Left lung (tissue), 10 donors: ENCODE data around the gene TP53BP1. TPM values are rescaled to one million over a fixed set of nuclear protein-coding genes. Genes with fewer than 3 reads are reported as not detected.

ENCODE experiments used
- ATAC-seq: fragments of 200-7000 bp; cut with Tn5 transposase; one replicate; pipeline ENCODE4 v1.9.1; 2020; ENCODE audit warnings: moderate library complexity
- DNase-seq, 4 donors: peaks; one replicate each; pipeline ENCODE4 v3.0.0-alpha.2; 2013 to 2020
- H3K27ac ChIP-seq, 2 donors: fragments of 200-600 bp; sonication (generic) in 1 of 2; one replicate each; pipeline versions ENCODE4 v1.5.0 to v1.8.0; 2020 to 2021
- H3K27me3 ChIP-seq, 2 donors: fragments of 200-600 bp; sonication (generic) in 1 of 2; one replicate each; pipeline versions ENCODE4 v1.5.0 to v1.8.0; 2020 to 2021
- H3K36me3 ChIP-seq, 2 donors: fragments of 200-600 bp; sonication (generic) in 1 of 2; one replicate each; pipeline versions ENCODE4 v1.5.0 to v1.8.0; 2020 to 2021
- H3K4me1 ChIP-seq, 2 donors: fragments of 200-600 bp; one replicate each; pipeline ENCODE4 v1.8.0; 2021
- H3K4me3 ChIP-seq, 2 donors: fragments of 200-600 bp; sonication (generic) in 1 of 2; one replicate each; pipeline versions ENCODE4 v1.5.0 to v1.8.0; 2020 to 2021; ENCODE audit warnings: mild to moderate bottlenecking in 1 of 2
- H3K9me3 ChIP-seq, 2 donors: fragments of 200-600 bp; sonication (generic) in 1 of 2; one replicate each; pipeline versions ENCODE4 v1.5.0 to v1.8.0; 2020 to 2021
- CTCF ChIP-seq, 2 donors: fragments of 200-600 bp; sonication (generic) in 1 of 2; IDR thresholded peaks; one replicate each; pipeline versions ENCODE4 v1.5.0 to v1.8.0; 2021; ENCODE audit warnings: antibody characterized with exemption in 2 of 2
- intact Hi-C, 2 donors: fragments of 100-400 bp; cut with DNase I; formaldehyde crosslinking; loops; one replicate each; pipeline versions ENCODE4 v1.11.2 to v1.14.2; 2022
- polyA plus RNA-seq, 6 donors: library from polyadenylated mRNA; unstranded; fragments of 120-200 nt; gene quantifications; one replicate each; pipeline ENCODE4 v1.2.1, GENCODE V29; 2013; ENCODE audit not compliant: insufficient read length in 6 of 6
- total RNA-seq, 2 donors: library from RNA; stranded (reverse); fragmentation: NEBNext Ultra II Directional; extraction: Animal tissue kit (Norgen Biotek cat#: 25700); gene quantifications; one replicate each; pipeline ENCODE4 v1.2.1, GENCODE V29; 2021
- donor health status: DM: no; HTN: yes; CAD: no.
- donor health status: DM: no; HTN: no; CAD: no.

The TP53BP1 gene
- total and polyA plus RNA-seq, 8 donors = 32.7 to 112 (median 90.0) TPM

GRCh38 chr15:43522247-43522646 lies 29.3 kb upstream of the TP53BP1 start:
- DNase-seq (no peak), ATAC-seq (no peak)
- no peak for TF ChIP-seq CTCF (IDR thresholded peaks at IDR 0.05)
- H3K27ac ChIP-seq = no peak overlapping the region
- intact Hi-C loops = no loop called here
- peaks cover 0 to 9% of the 10 kb centered on the region in 2 donors for H3K4me1 ChIP-seq
- H3K36me3 ChIP-seq = no peaks in the 10 kb centered on the region
- H3K9me3 ChIP-seq = no peaks in the 10 kb centered on the region
- H3K4me3 ChIP-seq = no peak overlapping the region
- H3K27me3 ChIP-seq = peaks cover 0 to 21% of the 10 kb centered on the region in 2 donors

- TF ChIP-seq CTCF (IDR thresholded peaks at IDR 0.05) = no peak
- Histone ChIP-seq H3K27me3 (peaks cover 0 to 30% of the 10 kb centered on the region in 2 donors), H3K27ac (no peak overlapping the region), H3K4me3 (no peak overlapping the region), H3K9me3 (no peaks in the 10 kb centered on the region), H3K36me3 (no peaks in the 10 kb centered on the region), H3K4me1 (peaks cover 0 to 9% of the 10 kb centered on the region in 2 donors)
- intact Hi-C loops = no loop called here
- ATAC-seq = no peak
- DNase-seq = no peak
These were observed 28.5 kb upstream of the TP53BP1 start for GRCh38 chr15:43521419-43521818.

- Histone ChIP-seq H3K27ac (no peak overlapping the region), H3K27me3 (peaks cover 0 to 42% of the 10 kb centered on the region in 2 donors), H3K4me3 (no peak overlapping the region), H3K4me1 (peaks cover 0 to 9% of the 10 kb centered on the region in 2 donors), H3K36me3 (no peaks in the 10 kb centered on the region), H3K9me3 (no peaks in the 10 kb centered on the region)
- ATAC-seq = no peak
- DNase-seq = no peak
- intact Hi-C loops = no loop called here
- no peak for TF ChIP-seq CTCF (IDR thresholded peaks at IDR 0.05)
These were observed 27.2 kb upstream of the TP53BP1 start for GRCh38 chr15:43520138-43520537.

GRCh38 chr15:43519196-43519595 lies 26.2 kb upstream of the TP53BP1 start:
- DNase-seq = no peak
- Histone ChIP-seq H3K4me1 (peaks cover 0 to 9% of the 10 kb centered on the region in 2 donors), H3K27ac (no peak overlapping the region)

GRCh38 chr15:43518197-43518761 lies 25.3 kb upstream of the TP53BP1 start:
- intact Hi-C loops = no loop called here
- peak overlapping the region in 1 of 2 donors; percentile 13 for H3K27ac ChIP-seq
- peak overlapping the region; percentile 29 to 32 for H3K4me3 ChIP-seq
- peak; percentile 58 for ATAC-seq
- no peaks in the 10 kb centered on the region for H3K36me3 ChIP-seq
- H3K4me1 ChIP-seq = peaks cover 0 to 9% of the 10 kb centered on the region in 2 donors
- H3K27me3 ChIP-seq = peaks cover 0 to 44% of the 10 kb centered on the region in 2 donors
- DNase-seq = peak in 2 of 4 donors; percentile 41 to 71
- no peaks in the 10 kb centered on the region for H3K9me3 ChIP-seq
- no peak for TF ChIP-seq CTCF (IDR thresholded peaks at IDR 0.05)

More at GRCh38 chr15:43519196-43519595, 26.2 kb upstream of the TP53BP1 start:
- Histone ChIP-seq H3K36me3 (no peaks in the 10 kb centered on the region), H3K4me3 (no peak overlapping the region), H3K27me3 (peaks cover 0 to 44% of the 10 kb centered on the region in 2 donors), H3K9me3 (no peaks in the 10 kb centered on the region)
- intact Hi-C loops = no loop called here
- no peak for ATAC-seq
- no peak for TF ChIP-seq CTCF (IDR thresholded peaks at IDR 0.05)
